ENCODE data around the gene OSTM1.

- TF ChIP-seq TAF1 (IDR thresholded peaks at IDR 0.05; ENCODE audit: low read depth) = no peak
- no peak for TF ChIP-seq CTCF (IDR thresholded peaks at IDR 0.05; ENCODE audit: poor library complexity, severe bottlenecking)
- no peak for TF ChIP-seq EP300 (conservative IDR thresholded peaks at IDR 0.05; ENCODE audit: poor library complexity, severe bottlenecking)
- TF ChIP-seq EZH2 (IDR thresholded peaks at IDR 0.05; ENCODE audit: borderline replicate concordance, insufficient read depth, low read length, poor library complexity, severe bottlenecking) = no peak
- no peak for TF ChIP-seq POLR2AphosphoS5 (IDR thresholded peaks at IDR 0.05)
- TF ChIP-seq REST (IDR thresholded peaks at IDR 0.05; ENCODE audit: borderline replicate concordance) = no peak
- TF ChIP-seq RAD21 (conservative IDR thresholded peaks at IDR 0.05) = no peak
Measured at GRCh38 chr6:108123481-108123929, 49.0 kb upstream of the OSTM1 start.

Data from neural cell (in vitro differentiated cells).